ENCODE data around the gene TMTC2.

Gene TMTC2

DNA sequence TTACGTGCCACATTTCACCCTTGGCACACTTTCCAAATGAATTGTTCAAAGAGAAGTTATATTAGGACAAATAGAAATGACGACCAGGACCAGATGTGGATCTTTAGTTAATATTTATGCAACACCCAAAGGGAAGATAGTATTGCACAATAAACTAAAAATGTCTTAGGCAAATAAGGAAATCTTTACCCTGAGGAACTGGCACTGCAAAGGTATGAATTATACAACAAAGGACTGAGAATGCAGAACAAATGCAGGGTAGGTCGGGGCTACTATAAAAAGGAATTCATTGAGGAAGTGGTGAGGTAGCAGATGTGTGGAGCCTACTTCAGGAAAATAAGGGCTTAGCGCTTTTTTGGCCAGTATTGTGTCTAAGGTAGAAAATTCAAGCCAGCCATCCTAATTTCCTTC lies 3.9 kb upstream of the TMTC2 start:
- WGBS (ENCODE audit: extremely low coverage, insufficient coverage, insufficient read length): no CpG with 5 or more reads among the region's 4 CpGs
- Histone ChIP-seq H3K36me3 (ENCODE audit: control insufficient read depth in 1 of 2, insufficient read depth in 2 of 2, low read length in 2 of 2) (no peaks in the 10 kb centered on the region), H3K4me1 (ENCODE audit: control insufficient read depth in 1 of 2, insufficient read depth in 2 of 2, low read length in 2 of 2) (no peaks in the 10 kb centered on the region), H2AFZ (ENCODE audit: insufficient read depth, low read length, poor library complexity) (no peak overlapping the region), H3K27me3 (ENCODE audit: insufficient read depth, low read length) (no peaks in the 10 kb centered on the region), H3K27ac (ENCODE audit: low read depth, low read length) (no peak overlapping the region), H2BK120ac (ENCODE audit: insufficient read depth, low read length, poor library complexity) (no peak overlapping the region), H4K12ac (ENCODE audit: low read depth, low read length) (no peak overlapping the region), H3K4me2 (ENCODE audit: low read length) (no peak overlapping the region), H3K14ac (ENCODE audit: low read length) (no peak overlapping the region), H2AK5ac (ENCODE audit: low read length) (no peak overlapping the region), H3K9ac (ENCODE audit: low read length) (no peak overlapping the region), H3K18ac (ENCODE audit: low read length) (no peak overlapping the region), H4K91ac (ENCODE audit: low read depth, low read length) (no peak overlapping the region), H2BK12ac (ENCODE audit: low read length) (no peak overlapping the region), H3K9me3 (ENCODE audit: insufficient read depth, low read depth, low read length) (no peaks in the 10 kb centered on the region), H3K79me1 (ENCODE audit: low read length) (peaks cover 11% of the 10 kb centered on the region), H4K8ac (ENCODE audit: low read depth, low read length) (no peak overlapping the region), H3K4ac (ENCODE audit: low read depth, low read length) (no peak overlapping the region), H3K23ac (ENCODE audit: low read length) (no peak overlapping the region), H2BK5ac (ENCODE audit: low read depth, low read length, poor library complexity) (no peak overlapping the region), H3K79me2 (ENCODE audit: control insufficient read depth, insufficient read depth, low read length, poor library complexity) (peaks cover 5% of the 10 kb centered on the region), H3K4me3 (ENCODE audit: low read depth, low read length) (no peak overlapping the region)
- no peak for DNase-seq

DNA sequence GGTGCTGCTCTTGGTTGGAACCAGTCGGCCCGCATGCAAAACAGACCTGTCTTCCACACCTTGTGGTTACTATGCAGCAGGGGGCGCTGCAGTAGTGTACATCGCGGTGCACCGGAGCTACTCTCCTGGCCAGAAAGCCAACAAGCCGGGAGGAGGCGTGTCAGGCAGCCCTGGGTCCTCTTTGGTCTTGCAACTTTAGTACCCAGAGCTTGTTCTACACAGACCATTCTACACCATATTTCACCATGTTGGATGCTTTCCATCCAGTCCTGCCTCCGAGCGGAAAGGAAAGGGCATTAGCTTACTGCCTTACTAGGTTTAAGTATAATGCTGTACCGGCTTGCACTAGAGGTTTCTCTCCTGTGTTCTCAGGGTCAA lies 927 bp upstream of the TMTC2 start:
- H2AK5ac ChIP-seq (ENCODE audit: low read length): no peak overlapping the region
- H3K4me3 ChIP-seq (ENCODE audit: low read depth, low read length): peak overlapping the region; percentile 80
- H3K23ac ChIP-seq (ENCODE audit: low read length): no peak overlapping the region
- H3K79me2 ChIP-seq (ENCODE audit: control insufficient read depth, insufficient read depth, low read length, poor library complexity): peaks cover 11% of the 10 kb centered on the region
- peak overlapping the region; percentile 74 for H3K9ac ChIP-seq (ENCODE audit: low read length)
- no peak overlapping the region for H4K8ac ChIP-seq (ENCODE audit: low read depth, low read length)
- H4K91ac ChIP-seq (ENCODE audit: low read depth, low read length): peak overlapping the region; percentile 16
- WGBS (ENCODE audit: extremely low coverage, insufficient coverage, insufficient read length): no CpG with 5 or more reads among the region's 11 CpGs
- H2BK120ac ChIP-seq (ENCODE audit: insufficient read depth, low read length, poor library complexity): peak overlapping the region; percentile 3
- H3K36me3 ChIP-seq (ENCODE audit: control insufficient read depth in 1 of 2, insufficient read depth in 2 of 2, low read length in 2 of 2): no peaks in the 10 kb centered on the region
- H2AFZ ChIP-seq (ENCODE audit: insufficient read depth, low read length, poor library complexity): peak overlapping the region; percentile 38
- no peak overlapping the region for H3K4ac ChIP-seq (ENCODE audit: low read depth, low read length)
- no peak overlapping the region for H3K14ac ChIP-seq (ENCODE audit: low read length)
- peak overlapping the region; percentile 91 for H3K4me2 ChIP-seq (ENCODE audit: low read length)
- no peak overlapping the region for H2BK12ac ChIP-seq (ENCODE audit: low read length)
- H3K27ac ChIP-seq (ENCODE audit: low read depth, low read length): peak overlapping the region; percentile 78
- peaks cover 0 to 5% of the 10 kb centered on the region in 2 experiments for H3K4me1 ChIP-seq (ENCODE audit: control insufficient read depth in 1 of 2, insufficient read depth in 2 of 2, low read length in 2 of 2)
- peak overlapping the region; percentile 51 for H2BK5ac ChIP-seq (ENCODE audit: low read depth, low read length, poor library complexity)
- peaks cover 11% of the 10 kb centered on the region for H3K79me1 ChIP-seq (ENCODE audit: low read length)
- no peaks in the 10 kb centered on the region for H3K27me3 ChIP-seq (ENCODE audit: insufficient read depth, low read length)
- no peak overlapping the region for H4K12ac ChIP-seq (ENCODE audit: low read depth, low read length)
- peak; percentile 98 to 99 for DNase-seq
- peak overlapping the region; percentile 7 for H3K18ac ChIP-seq (ENCODE audit: low read length)
- no peaks in the 10 kb centered on the region for H3K9me3 ChIP-seq (ENCODE audit: insufficient read depth, low read depth, low read length)

DNA sequence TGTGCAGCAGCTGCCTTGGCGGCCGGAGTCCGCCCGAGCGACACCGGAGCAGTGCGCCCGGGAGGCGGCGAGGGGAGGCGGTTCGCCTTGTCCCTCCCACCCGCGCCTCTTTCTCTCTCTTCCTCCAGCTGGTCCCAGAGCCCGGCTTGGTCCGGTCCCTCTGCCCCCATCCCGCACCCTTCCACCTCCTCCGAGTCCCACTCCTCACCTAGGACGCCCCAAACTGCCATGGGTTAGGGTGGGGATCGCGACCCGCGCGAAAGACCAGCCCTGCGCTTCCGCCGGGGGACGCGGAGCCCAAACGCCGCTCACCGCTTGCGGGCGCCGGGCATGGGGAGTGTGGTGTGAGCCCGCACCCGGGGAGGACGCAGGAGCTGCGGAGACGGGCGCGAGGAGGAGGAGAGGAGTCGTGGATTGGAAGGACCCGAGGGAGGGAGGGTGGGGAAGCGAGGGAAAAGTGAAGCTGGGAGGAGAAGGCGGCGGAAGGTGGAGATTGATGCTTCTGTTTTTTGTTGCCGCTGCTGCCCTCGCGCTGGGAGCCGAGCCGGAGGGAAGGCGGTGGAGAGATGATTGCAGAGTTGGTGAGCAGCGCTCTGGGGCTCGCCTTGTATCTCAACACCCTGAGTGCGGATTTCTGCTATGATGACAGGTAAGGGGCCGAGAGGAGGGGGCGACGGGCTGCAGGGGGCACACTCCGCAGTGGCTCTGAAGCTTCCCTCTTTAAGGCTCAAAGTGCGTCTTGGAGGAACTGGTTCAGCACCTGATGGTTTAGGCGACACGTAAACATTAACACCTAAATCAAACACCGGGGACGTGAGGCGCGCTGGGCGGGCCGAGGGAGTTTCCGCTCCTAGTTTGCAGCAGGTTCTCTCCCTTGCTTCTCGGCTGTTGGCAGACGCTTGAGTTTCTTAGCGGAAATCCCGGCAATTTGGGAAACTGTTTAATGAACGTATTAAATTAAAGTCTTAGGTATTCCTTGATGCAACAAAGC lies 610 bp downstream of the TMTC2 start:
- Histone ChIP-seq H2BK12ac (ENCODE audit: low read length) (no peak overlapping the region), H2BK120ac (ENCODE audit: insufficient read depth, low read length, poor library complexity) (peak overlapping the region; percentile 1), H3K27me3 (ENCODE audit: insufficient read depth, low read length) (no peaks in the 10 kb centered on the region), H3K27ac (ENCODE audit: low read depth, low read length) (peak overlapping the region; percentile 45), H3K79me2 (ENCODE audit: control insufficient read depth, insufficient read depth, low read length, poor library complexity) (peaks cover 11% of the 10 kb centered on the region), H4K8ac (ENCODE audit: low read depth, low read length) (peak overlapping the region; percentile 3), H3K23ac (ENCODE audit: low read length) (no peak overlapping the region), H2AK5ac (ENCODE audit: low read length) (no peak overlapping the region), H3K4ac (ENCODE audit: low read depth, low read length) (peak overlapping the region; percentile 7), H4K12ac (ENCODE audit: low read depth, low read length) (no peak overlapping the region), H2BK5ac (ENCODE audit: low read depth, low read length, poor library complexity) (peak overlapping the region; percentile 20), H3K79me1 (ENCODE audit: low read length) (peaks cover 11% of the 10 kb centered on the region), H3K9ac (ENCODE audit: low read length) (peak overlapping the region; percentile 91), H3K18ac (ENCODE audit: low read length) (peak overlapping the region; percentile 21), H3K4me1 (ENCODE audit: control insufficient read depth in 1 of 2, insufficient read depth in 2 of 2, low read length in 2 of 2) (peaks cover 0 to 6% of the 10 kb centered on the region in 2 experiments), H3K9me3 (ENCODE audit: insufficient read depth, low read depth, low read length) (no peaks in the 10 kb centered on the region), H2AFZ (ENCODE audit: insufficient read depth, low read length, poor library complexity) (peak overlapping the region; percentile 18), H3K4me3 (ENCODE audit: low read depth, low read length) (peak overlapping the region; percentile 97), H4K91ac (ENCODE audit: low read depth, low read length) (peak overlapping the region; percentile 21), H3K4me2 (ENCODE audit: low read length) (peak overlapping the region; percentile 91), H3K36me3 (ENCODE audit: control insufficient read depth in 1 of 2, insufficient read depth in 2 of 2, low read length in 2 of 2) (no peaks in the 10 kb centered on the region), H3K14ac (ENCODE audit: low read length) (peak overlapping the region; percentile 34)
- DNase-seq: peak; percentile 2 to 37
- no CpG with 5 or more reads among the region's 75 CpGs for WGBS (ENCODE audit: extremely low coverage, insufficient coverage, insufficient read length)

DNA sequence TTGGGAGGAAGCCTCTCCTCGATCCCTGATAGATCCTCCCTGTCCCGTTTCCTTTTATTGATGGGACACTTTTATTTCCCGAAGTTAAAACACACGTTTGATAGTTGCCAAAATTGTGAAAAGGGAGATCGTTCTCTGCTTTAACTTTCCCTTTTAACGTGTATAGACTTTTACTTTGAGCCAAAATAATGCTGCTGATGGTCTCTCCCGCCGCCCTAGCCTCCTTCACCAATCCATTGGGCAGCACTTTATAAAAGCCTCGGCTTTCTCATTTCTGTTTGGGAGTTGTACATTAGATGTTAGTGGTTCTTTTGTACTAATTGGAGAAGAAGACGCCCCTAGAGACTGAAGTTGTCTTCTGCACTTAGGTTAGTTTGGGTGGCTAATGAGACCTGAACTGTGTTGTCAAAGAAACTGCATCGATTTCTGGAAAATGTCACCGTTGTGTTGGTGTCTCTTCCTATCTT lies 1.4 kb downstream of the TMTC2 start:
- H4K91ac ChIP-seq (ENCODE audit: low read depth, low read length): no peak overlapping the region
- H3K27me3 ChIP-seq (ENCODE audit: insufficient read depth, low read length): no peaks in the 10 kb centered on the region
- peak overlapping the region; percentile 0 for H3K4ac ChIP-seq (ENCODE audit: low read depth, low read length)
- no peak overlapping the region for H2BK5ac ChIP-seq (ENCODE audit: low read depth, low read length, poor library complexity)
- H3K14ac ChIP-seq (ENCODE audit: low read length): no peak overlapping the region
- WGBS (ENCODE audit: extremely low coverage, insufficient coverage, insufficient read length): no CpG with 5 or more reads among the region's 12 CpGs
- H3K36me3 ChIP-seq (ENCODE audit: control insufficient read depth in 1 of 2, insufficient read depth in 2 of 2, low read length in 2 of 2): no peaks in the 10 kb centered on the region
- H3K4me1 ChIP-seq (ENCODE audit: control insufficient read depth in 1 of 2, insufficient read depth in 2 of 2, low read length in 2 of 2): peaks cover 0 to 6% of the 10 kb centered on the region in 2 experiments
- no peak overlapping the region for H2BK120ac ChIP-seq (ENCODE audit: insufficient read depth, low read length, poor library complexity)
- H3K18ac ChIP-seq (ENCODE audit: low read length): no peak overlapping the region
- H3K79me1 ChIP-seq (ENCODE audit: low read length): peaks cover 11% of the 10 kb centered on the region
- H4K8ac ChIP-seq (ENCODE audit: low read depth, low read length): no peak overlapping the region
- peak overlapping the region; percentile 91 for H3K4me2 ChIP-seq (ENCODE audit: low read length)
- H3K79me2 ChIP-seq (ENCODE audit: control insufficient read depth, insufficient read depth, low read length, poor library complexity): peaks cover 11% of the 10 kb centered on the region
- no peak overlapping the region for H2AK5ac ChIP-seq (ENCODE audit: low read length)
- H3K9me3 ChIP-seq (ENCODE audit: insufficient read depth, low read depth, low read length): no peaks in the 10 kb centered on the region
- no peak for DNase-seq
- H3K4me3 ChIP-seq (ENCODE audit: low read depth, low read length): peak overlapping the region; percentile 50
- H4K12ac ChIP-seq (ENCODE audit: low read depth, low read length): no peak overlapping the region
- H3K23ac ChIP-seq (ENCODE audit: low read length): no peak overlapping the region
- H3K9ac ChIP-seq (ENCODE audit: low read length): peak overlapping the region; percentile 22
- H2AFZ ChIP-seq (ENCODE audit: insufficient read depth, low read length, poor library complexity): no peak overlapping the region
- no peak overlapping the region for H2BK12ac ChIP-seq (ENCODE audit: low read length)
- no peak overlapping the region for H3K27ac ChIP-seq (ENCODE audit: low read depth, low read length)
